GM12892 (cell line): ENCODE data around the gene RBM27.
"Not testable (repeated sequence)": the region's sequence is repeated elsewhere in the genome, so short reads cannot be mapped to it uniquely, and the experiment has no call there.

Source experiments
- POLR2A ChIP-seq: IDR thresholded peaks from 2 replicates; pipeline ENCODE4 v1.6.1; 2011; ENCODE audit warnings: low read depth, low read length, control low read depth
- POLR2AphosphoS5 ChIP-seq: IDR thresholded peaks from 2 replicates; pipeline ENCODE4 v1.6.1; 2011; ENCODE audit warnings: low read depth, low read length, control low read depth
- TAF1 ChIP-seq: IDR thresholded peaks from 2 replicates; pipeline ENCODE4 v1.6.1; 2011; ENCODE audit warnings: low read depth, mild to moderate bottlenecking, control low read depth, low read length, borderline replicate concordance

DNA sequence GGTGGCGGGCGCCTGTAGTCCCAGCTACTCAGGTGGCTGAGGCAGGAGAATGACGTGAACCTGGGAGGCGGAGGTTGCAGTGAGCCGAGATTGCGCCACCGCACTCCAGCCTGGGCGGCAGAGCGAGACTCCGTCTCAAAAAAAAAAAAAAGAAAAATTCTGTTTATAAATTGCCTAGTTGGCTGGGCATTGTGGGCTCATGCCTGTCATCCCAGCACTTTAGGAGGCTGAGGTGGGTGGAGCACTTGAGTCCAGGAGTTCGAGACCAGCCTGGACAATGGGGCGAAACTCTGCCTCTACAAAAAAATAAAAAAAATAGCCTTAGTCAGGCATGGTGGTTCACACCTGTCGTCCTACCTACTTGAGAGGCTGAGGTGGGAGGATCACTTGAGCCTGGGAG is 7.4 kb downstream of the RBM27 start:
- not testable (repeated sequence) for TF ChIP-seq POLR2A, POLR2AphosphoS5, TAF1
